C4-2B (cell line): ENCODE results near the gene FBXL2.
A peak's percentile ranks its signal among the peaks of the same experiment; 100 is the strongest.

ENCODE experiments used
- H3K27ac ChIP-seq: fragments of 450-650 bp; 2 replicates; pipeline ENCODE4 v1.5.1; 2017
- ZFX ChIP-seq: fragments of 450-650 bp; IDR thresholded peaks from 2 replicates; pipeline ENCODE4 v1.6.1; 2017
- TF ChIP-seq, protein P1 (sequence below): fragments of 450-650 bp; conservative IDR thresholded peaks from 2 replicates; pipeline ENCODE4 v1.5.1; 2017; ENCODE audit warnings: mild to moderate bottlenecking

Gene FBXL2

DNA sequence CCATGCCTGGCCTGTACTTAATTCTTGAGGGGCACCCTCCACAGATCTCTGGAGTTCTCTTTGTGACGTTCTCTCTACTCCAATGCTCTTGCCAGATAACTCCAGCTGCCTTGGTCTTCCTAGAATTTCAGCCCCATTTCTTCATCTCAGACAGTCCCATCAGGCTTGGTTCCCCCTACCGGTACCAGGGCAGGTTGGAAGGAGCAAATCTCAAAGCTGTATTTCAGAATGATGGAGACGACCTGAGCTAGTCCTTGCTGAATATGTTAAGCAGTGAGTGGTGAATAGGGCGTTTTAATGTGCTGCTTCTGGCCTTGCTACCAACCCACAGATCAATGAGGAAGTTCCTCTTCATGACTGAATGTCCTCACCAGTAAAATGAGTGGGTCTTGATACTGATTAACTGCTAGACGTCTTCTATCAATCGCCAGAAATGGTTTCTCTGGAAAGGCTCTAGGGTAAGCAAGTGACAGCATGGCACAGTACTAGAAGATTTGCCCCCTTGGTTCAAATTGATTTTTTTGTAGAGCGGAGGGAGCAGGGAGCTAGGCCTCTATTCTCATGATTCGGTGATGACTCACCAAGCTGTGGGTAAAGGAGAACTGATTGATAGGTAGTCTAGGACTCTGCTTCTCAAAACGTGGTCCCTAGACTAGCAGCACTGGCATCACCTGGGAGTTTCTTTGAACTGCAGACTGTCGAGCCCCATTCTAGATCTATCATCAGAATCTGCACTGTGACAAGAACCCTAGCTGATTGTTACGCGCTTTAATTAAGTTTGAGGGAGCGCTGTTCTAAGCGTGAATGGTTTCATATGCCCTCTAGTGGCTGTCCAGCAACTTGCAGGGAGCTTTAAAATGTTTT, 95.2 kb downstream of the FBXL2 start:
- no peak overlapping the region for H3K27ac ChIP-seq
- TF ChIP-seq, protein P1, sequence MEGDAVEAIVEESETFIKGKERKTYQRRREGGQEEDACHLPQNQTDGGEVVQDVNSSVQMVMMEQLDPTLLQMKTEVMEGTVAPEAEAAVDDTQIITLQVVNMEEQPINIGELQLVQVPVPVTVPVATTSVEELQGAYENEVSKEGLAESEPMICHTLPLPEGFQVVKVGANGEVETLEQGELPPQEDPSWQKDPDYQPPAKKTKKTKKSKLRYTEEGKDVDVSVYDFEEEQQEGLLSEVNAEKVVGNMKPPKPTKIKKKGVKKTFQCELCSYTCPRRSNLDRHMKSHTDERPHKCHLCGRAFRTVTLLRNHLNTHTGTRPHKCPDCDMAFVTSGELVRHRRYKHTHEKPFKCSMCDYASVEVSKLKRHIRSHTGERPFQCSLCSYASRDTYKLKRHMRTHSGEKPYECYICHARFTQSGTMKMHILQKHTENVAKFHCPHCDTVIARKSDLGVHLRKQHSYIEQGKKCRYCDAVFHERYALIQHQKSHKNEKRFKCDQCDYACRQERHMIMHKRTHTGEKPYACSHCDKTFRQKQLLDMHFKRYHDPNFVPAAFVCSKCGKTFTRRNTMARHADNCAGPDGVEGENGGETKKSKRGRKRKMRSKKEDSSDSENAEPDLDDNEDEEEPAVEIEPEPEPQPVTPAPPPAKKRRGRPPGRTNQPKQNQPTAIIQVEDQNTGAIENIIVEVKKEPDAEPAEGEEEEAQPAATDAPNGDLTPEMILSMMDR, result peak; percentile 89
- no peak for TF ChIP-seq ZFX

- H3K27ac ChIP-seq, result no peak overlapping the region
- TF ChIP-seq, protein P1, result peak; percentile 42
- no peak for TF ChIP-seq ZFX
Observed at GRCh38 chr3:33373082-33373437, 95.8 kb downstream of the FBXL2 start.

GRCh38 chr3:33377489-33377888, 100.2 kb downstream of the FBXL2 start:
- no peak overlapping the region for H3K27ac ChIP-seq
- TF ChIP-seq, protein P1, result no peak
- no peak for TF ChIP-seq ZFX

DNA sequence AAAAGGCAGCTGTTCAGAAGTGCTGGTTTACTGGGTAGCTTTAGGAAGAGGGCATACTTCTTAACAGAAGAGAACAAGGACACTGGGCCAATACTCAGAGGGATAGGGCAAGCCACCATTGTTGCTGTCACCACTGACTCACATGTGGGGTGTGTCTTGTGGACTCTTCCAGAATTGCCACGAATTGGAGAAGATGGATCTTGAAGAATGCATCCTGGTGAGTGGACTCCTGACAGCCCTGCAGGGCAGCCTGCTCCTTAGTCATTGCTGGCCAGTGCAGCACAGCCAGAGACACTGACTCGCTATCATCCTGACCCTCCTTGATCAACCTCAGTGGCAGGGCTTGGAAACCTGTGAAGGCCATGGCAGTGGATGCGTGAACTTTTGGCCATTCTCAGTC, 100.7 kb downstream of the FBXL2 start:
- no peak for TF ChIP-seq ZFX
- TF ChIP-seq, protein P1, result no peak

DNA sequence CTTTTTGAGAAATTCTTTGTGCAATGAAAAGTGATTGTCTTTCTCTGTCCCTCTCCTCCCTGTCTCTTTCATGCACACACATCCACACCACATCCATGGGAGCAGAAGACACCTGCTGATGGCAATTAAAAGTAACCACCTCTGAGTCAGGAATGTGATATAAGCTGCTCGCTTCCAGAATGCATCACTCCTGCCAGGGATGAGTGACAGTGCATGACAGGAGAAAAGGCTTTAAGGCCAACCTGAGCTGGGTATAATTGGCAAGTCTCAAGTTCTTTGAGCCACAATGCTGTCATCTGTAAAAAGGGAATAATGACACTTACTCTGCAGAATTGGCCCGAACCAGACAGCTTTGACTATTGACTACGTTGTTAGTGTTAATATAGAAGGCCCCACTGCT, 103.4 kb downstream of the FBXL2 start:
- H3K27ac ChIP-seq, result no peak overlapping the region
- TF ChIP-seq, protein P1, result no peak
- TF ChIP-seq ZFX, result no peak

More for the DNA sequence above, 100.7 kb downstream of the FBXL2 start:
- H3K27ac ChIP-seq, result no peak overlapping the region

- H3K27ac ChIP-seq, result no peak overlapping the region
Observed at GRCh38 chr3:33383951-33384350, 106.7 kb downstream of the FBXL2 start.

DNA sequence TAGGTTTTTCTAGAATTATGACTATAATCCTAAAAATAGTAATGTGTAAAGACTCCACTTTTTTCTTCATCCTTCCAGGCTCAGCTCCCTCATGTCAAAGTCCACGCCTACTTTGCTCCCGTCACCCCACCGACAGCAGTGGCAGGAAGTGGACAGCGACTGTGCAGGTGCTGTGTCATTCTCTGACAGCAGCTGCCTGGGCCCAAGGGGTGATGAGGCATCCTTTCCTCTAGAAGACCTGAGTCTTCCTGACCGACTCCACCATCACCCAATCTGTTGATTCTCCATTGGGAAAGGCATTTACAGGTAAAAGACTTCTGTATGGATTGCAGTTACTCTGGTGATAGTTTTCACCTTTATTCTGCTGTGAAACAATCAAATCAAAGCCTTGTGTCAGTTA, 108.2 kb downstream of the FBXL2 start:
- TF ChIP-seq, protein P1, result no peak
- no peak for TF ChIP-seq ZFX

More at GRCh38 chr3:33383951-33384350, 106.7 kb downstream of the FBXL2 start:
- no peak for TF ChIP-seq ZFX
- TF ChIP-seq, protein P1, result no peak

More for the DNA sequence above, 108.2 kb downstream of the FBXL2 start:
- H3K27ac ChIP-seq, result no peak overlapping the region
